Neural progenitor cell (in vitro differentiated cells): Measurements from ENCODE around the gene KRTAP5-2. TPM values are rescaled to one million over a fixed set of nuclear protein-coding genes. Genes with fewer than 3 reads are reported as not detected.

Source experiments
- DNase-seq: peaks from one replicate; pipeline ENCODE4 v3.0.0-alpha.2; 2016; ENCODE audit warnings: low spot score
- H2AFZ ChIP-seq: fragments of 200-600 bp; sonication (generic); replicated peaks from 2 replicates; pipeline ENCODE4 v1.6.1; 2016; ENCODE audit warnings: antibody characterized with exemption
- H3F3A ChIP-seq: fragments of 200-600 bp; sonication (generic); 2 replicates; pipeline ENCODE4 v1.6.1; 2016; ENCODE audit warnings: antibody characterized with exemption, low read depth
- H3K27ac ChIP-seq: fragments of 200-600 bp; sonication (generic); 2 replicates; pipeline ENCODE4 v1.5.1; 2016; ENCODE audit warnings: mild to moderate bottlenecking
- H3K27me3 ChIP-seq: fragments of 200-600 bp; sonication (generic); 2 replicates; pipeline ENCODE4 v1.6.1; 2016; ENCODE audit warnings: mild to moderate bottlenecking, moderate library complexity
- H3K36me3 ChIP-seq: fragments of 200-600 bp; sonication (generic); 2 replicates; pipeline ENCODE4 v1.5.1; 2016
- H3K4me1 ChIP-seq: fragments of 200-600 bp; sonication (generic); 2 replicates; pipeline ENCODE4 v1.6.1; 2016; ENCODE audit warnings: mixed run types
- H3K4me2 ChIP-seq: fragments of 200-600 bp; sonication (generic); 2 replicates; pipeline ENCODE4 v1.6.1; 2016
- H3K4me3 ChIP-seq: fragments of 200-600 bp; sonication (generic); 2 replicates; pipeline ENCODE4 v1.5.1; 2016
- H3K79me2 ChIP-seq: fragments of 200-600 bp; sonication (generic); 2 replicates; pipeline ENCODE4 v1.6.1; 2016; ENCODE audit warnings: low read depth
- H3K9ac ChIP-seq: fragments of 200-600 bp; sonication (generic); 2 replicates; pipeline ENCODE4 v1.6.1; 2016
- H3K9me3 ChIP-seq: fragments of 200-600 bp; sonication (generic); 2 replicates; pipeline ENCODE4 v1.5.1; 2016; ENCODE audit warnings: low read depth
- H4K20me1 ChIP-seq: fragments of 200-600 bp; sonication (generic); 2 replicates; pipeline ENCODE4 v1.6.1; 2016; ENCODE audit warnings: low read depth
- H3K27ac Mint-ChIP-seq: 3 replicates; pipeline ENCODE4 v1.8.0; 2021; ENCODE audit warnings: mixed read lengths
- H3K27me3 Mint-ChIP-seq: 2 replicates; pipeline ENCODE4 v1.8.0; 2022; ENCODE audit warnings: low read depth, mild to moderate bottlenecking, inconsistent platforms, moderate library complexity, mixed read lengths; ENCODE audit not compliant: insufficient read depth
- H3K36me3 Mint-ChIP-seq: 3 replicates; pipeline ENCODE4 v1.8.0; 2021; ENCODE audit warnings: mixed read lengths
- H3K4me1 Mint-ChIP-seq: 3 replicates; pipeline ENCODE4 v1.8.0; 2021; ENCODE audit warnings: mixed read lengths
- H3K4me3 Mint-ChIP-seq: 3 replicates; pipeline ENCODE4 v1.8.0; 2021; ENCODE audit warnings: mild to moderate bottlenecking, moderate library complexity, mixed read lengths
- H3K9me3 Mint-ChIP-seq: 3 replicates; pipeline ENCODE4 v1.8.0; 2020; ENCODE audit warnings: mixed read lengths
- CTCF ChIP-seq: fragments of 200-600 bp; sonication (generic); IDR thresholded peaks from 2 replicates; pipeline ENCODE4 v1.5.1; 2017; ENCODE audit warnings: antibody characterized with exemption, mild to moderate bottlenecking
- EZH2 ChIP-seq: fragments of 200-600 bp; sonication (generic); IDR thresholded peaks from 2 replicates; pipeline ENCODE4 v1.6.1; 2017; ENCODE audit warnings: antibody characterized with exemption, mild to moderate bottlenecking, moderate library complexity
- EZH2phosphoT487 ChIP-seq: fragments of 200-600 bp; sonication (generic); IDR thresholded peaks from 2 replicates; pipeline ENCODE4 v1.6.1; 2017; ENCODE audit warnings: antibody characterized with exemption
- total RNA-seq: library from RNA; depleted of rRNA; stranded (reverse); fragments of >200 nt; gene quantifications from 2 replicates; pipeline ENCODE4 v1.2.3, GENCODE V29; 2015; ENCODE audit warnings: low replicate concordance

Gene KRTAP5-2
- total RNA-seq, 1 donor from 2014 or later = not detected

GRCh38 chr11:1565904-1566247, 32.2 kb downstream of the KRTAP5-2 start:
- H3K9ac ChIP-seq = no peak overlapping the region
- peaks cover 13% of the 10 kb centered on the region for H4K20me1 ChIP-seq
- no peaks in the 10 kb centered on the region for H3K79me2 ChIP-seq
- H3K27me3 Mint-ChIP-seq = peaks cover 12% of the 10 kb centered on the region
- no peaks in the 10 kb centered on the region for H3K9me3 Mint-ChIP-seq
- no peaks in the 10 kb centered on the region for H3K36me3 ChIP-seq
- no peaks in the 10 kb centered on the region for H3K9me3 ChIP-seq
- H3K27ac Mint-ChIP-seq = no peak overlapping the region
- peaks cover 26% of the 10 kb centered on the region for H3K4me1 ChIP-seq
- H3K27me3 ChIP-seq = peaks cover 42% of the 10 kb centered on the region
- no peak for DNase-seq
- H3F3A ChIP-seq = peaks cover 12% of the 10 kb centered on the region
- H2AFZ ChIP-seq = no peak overlapping the region
- H3K4me3 ChIP-seq = no peak overlapping the region
- no peak overlapping the region for H3K4me3 Mint-ChIP-seq
- H3K36me3 Mint-ChIP-seq = no peaks in the 10 kb centered on the region
- H3K27ac ChIP-seq = no peak overlapping the region
- peaks cover 21% of the 10 kb centered on the region for H3K4me1 Mint-ChIP-seq
- TF ChIP-seq CTCF = no peak
- no peak for TF ChIP-seq EZH2
- TF ChIP-seq EZH2phosphoT487 = no peak
- no peak overlapping the region for H3K4me2 ChIP-seq

- H3K4me1 Mint-ChIP-seq = peaks cover 21% of the 10 kb centered on the region
- Histone ChIP-seq H3K4me1 (peaks cover 23% of the 10 kb centered on the region), H3F3A (peaks cover 8% of the 10 kb centered on the region), H3K27ac (no peak overlapping the region), H2AFZ (no peak overlapping the region), H3K36me3 (no peaks in the 10 kb centered on the region), H3K79me2 (no peaks in the 10 kb centered on the region), H3K4me2 (no peak overlapping the region), H3K9ac (no peak overlapping the region), H3K9me3 (no peaks in the 10 kb centered on the region), H3K4me3 (no peak overlapping the region), H4K20me1 (peaks cover 8% of the 10 kb centered on the region), H3K27me3 (peaks cover 37% of the 10 kb centered on the region)
- H3K27me3 Mint-ChIP-seq = peaks cover 6% of the 10 kb centered on the region
- no peak for DNase-seq
- no peaks in the 10 kb centered on the region for H3K9me3 Mint-ChIP-seq
- TF ChIP-seq EZH2phosphoT487 (no peak), CTCF (no peak)
- no peaks in the 10 kb centered on the region for H3K36me3 Mint-ChIP-seq
- H3K4me3 Mint-ChIP-seq = no peak overlapping the region
- H3K27ac Mint-ChIP-seq = no peak overlapping the region
Observed at GRCh38 chr11:1565173-1565903, 32.8 kb downstream of the KRTAP5-2 start.

- no peak overlapping the region for H3K27ac Mint-ChIP-seq
- no peaks in the 10 kb centered on the region for H3K9me3 ChIP-seq
- H3K9ac ChIP-seq = no peak overlapping the region
- peaks cover 1% of the 10 kb centered on the region for H3F3A ChIP-seq
- no peak overlapping the region for H3K27ac ChIP-seq
- no peaks in the 10 kb centered on the region for H3K79me2 ChIP-seq
- H3K4me1 ChIP-seq = peaks cover 23% of the 10 kb centered on the region
- H3K4me3 ChIP-seq = no peak overlapping the region
- peaks cover 36% of the 10 kb centered on the region for H3K27me3 ChIP-seq
- H3K9me3 Mint-ChIP-seq = no peaks in the 10 kb centered on the region
- no peaks in the 10 kb centered on the region for H3K36me3 Mint-ChIP-seq
- TF ChIP-seq CTCF (no peak), EZH2phosphoT487 (no peak), EZH2 (no peak)
- H3K4me2 ChIP-seq = peak overlapping the region; percentile 73
- peak; percentile 90 for DNase-seq
- no peaks in the 10 kb centered on the region for H3K36me3 ChIP-seq
- H2AFZ ChIP-seq = no peak overlapping the region
- peaks cover 5% of the 10 kb centered on the region for H3K27me3 Mint-ChIP-seq
- H4K20me1 ChIP-seq = peaks cover 6% of the 10 kb centered on the region
- H3K4me1 Mint-ChIP-seq = peaks cover 20% of the 10 kb centered on the region
- H3K4me3 Mint-ChIP-seq = no peak overlapping the region
Observed at GRCh38 chr11:1564535-1565172, 33.4 kb downstream of the KRTAP5-2 start.
